MM.1S (cell line): ENCODE results near the gene TMEM204.

Experiments
- CTCF ChIP-seq: fragments of 300-600 bp; sonication (generic); IDR thresholded peaks from 2 replicates; pipeline ENCODE4 v1.5.1; 2016; ENCODE audit warnings: antibody characterized with exemption, low read length, mixed read lengths
- EZH2 ChIP-seq: fragments of 300-600 bp; sonication (generic); optimal IDR thresholded peaks from 2 replicates; pipeline ENCODE3; 2017; ENCODE audit warnings: low read depth, mild to moderate bottlenecking, antibody characterized with exemption, low read length, mixed read lengths

GRCh38 chr16:1540556-1540855 is 7.0 kb downstream of the TMEM204 start:
- TF ChIP-seq CTCF: no peak
- no peak for TF ChIP-seq EZH2
